GM21381 (cell line): ENCODE data around the gene SLC25A34.
"Not testable (repeated sequence)": the region's sequence is repeated elsewhere in the genome, so short reads cannot be mapped to it uniquely, and the experiment has no call there.

Source experiments
- ATAC-seq: cut with Tn5 transposase; IDR thresholded peaks from one replicate; pipeline ENCODE4 v1.9.1; 2021; ENCODE audit warnings: mild to moderate bottlenecking, moderate library complexity; ENCODE audit not compliant: unreplicated experiment

SLC25A34 gene

DNA sequence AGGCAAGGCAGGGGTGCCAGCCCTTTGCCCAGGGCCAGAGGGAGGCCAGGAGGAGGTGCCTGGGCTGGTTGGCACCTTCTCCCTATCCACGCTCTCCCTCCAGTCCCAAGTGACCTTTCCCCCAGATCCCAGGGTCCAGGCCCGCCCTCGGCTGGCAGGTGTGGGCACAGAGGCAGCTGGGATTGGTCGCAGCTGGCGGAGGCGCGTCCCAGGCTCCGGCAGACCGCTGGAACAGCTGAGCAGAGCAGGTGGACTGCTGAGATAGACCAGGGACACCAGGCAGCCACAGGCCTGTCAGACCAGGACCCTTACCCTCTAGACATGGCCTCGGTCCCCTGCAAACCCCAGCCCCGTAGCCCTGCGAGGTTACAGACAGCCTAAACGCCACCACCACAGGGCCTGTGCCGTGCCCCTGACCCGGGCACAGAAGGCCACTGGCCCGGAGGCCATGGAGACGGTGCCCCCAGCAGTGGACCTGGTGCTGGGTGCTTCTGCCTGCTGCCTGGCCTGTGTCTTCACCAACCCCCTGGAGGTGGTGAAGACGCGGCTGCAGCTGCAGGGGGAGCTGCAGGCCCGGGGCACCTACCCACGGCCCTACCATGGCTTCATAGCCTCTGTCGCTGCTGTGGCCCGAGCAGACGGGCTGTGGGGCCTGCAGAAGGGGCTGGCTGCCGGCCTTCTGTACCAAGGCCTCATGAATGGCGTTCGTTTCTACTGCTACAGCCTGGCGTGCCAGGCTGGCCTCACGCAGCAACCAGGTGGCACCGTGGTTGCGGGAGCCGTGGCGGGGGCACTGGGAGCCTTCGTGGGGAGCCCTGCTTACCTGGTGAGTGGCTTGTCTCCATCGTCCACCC lies at the start of gene SLC25A34:
Gene SLC25A34, plus strand, starts transcription at position 221 of the 854 bp plus-strand sequence. Its CDS starts 228 bp downstream, at position 449.
- no peak for ATAC-seq

DNA sequence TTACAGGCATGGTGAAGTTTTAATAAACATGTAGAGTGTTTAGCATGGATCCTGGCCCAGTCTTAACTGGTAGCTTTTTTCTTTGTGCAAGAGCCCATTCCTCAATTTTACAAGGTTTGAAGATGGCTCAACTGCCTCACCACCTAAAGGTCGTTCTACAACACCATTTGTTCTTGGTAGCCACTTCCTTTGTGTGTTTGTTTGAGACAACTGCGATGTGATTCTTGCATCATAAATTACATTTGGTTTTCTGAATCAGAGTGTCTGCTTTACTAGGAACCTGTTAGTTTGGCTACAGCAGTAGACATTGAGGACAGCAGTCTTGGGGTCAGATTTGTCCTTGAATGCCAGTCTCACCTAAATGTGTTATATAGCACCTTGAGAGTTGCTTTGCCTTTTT lies 48.6 kb upstream of the SLC25A34 start:
- ATAC-seq: no peak

DNA sequence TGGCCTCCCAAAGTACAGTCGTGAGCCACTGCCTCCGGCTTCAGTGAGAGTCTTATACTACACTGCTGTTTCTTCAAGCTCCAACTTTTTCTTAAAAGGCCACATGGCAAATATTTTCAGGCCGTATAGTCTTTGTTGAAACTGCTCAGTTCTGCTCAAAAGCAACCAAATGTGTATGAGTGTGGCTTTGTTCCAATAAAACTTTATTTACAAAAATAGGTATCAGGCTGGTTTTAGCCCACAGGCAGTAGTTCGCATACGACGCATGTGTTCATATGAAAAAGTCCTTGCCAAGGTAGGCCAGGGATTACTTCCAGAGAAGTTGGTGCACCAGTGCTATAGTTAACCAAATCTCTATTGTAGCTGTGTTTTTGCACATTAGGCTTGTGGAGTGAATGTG lies 45.7 kb upstream of the SLC25A34 start:
- no peak for ATAC-seq

DNA sequence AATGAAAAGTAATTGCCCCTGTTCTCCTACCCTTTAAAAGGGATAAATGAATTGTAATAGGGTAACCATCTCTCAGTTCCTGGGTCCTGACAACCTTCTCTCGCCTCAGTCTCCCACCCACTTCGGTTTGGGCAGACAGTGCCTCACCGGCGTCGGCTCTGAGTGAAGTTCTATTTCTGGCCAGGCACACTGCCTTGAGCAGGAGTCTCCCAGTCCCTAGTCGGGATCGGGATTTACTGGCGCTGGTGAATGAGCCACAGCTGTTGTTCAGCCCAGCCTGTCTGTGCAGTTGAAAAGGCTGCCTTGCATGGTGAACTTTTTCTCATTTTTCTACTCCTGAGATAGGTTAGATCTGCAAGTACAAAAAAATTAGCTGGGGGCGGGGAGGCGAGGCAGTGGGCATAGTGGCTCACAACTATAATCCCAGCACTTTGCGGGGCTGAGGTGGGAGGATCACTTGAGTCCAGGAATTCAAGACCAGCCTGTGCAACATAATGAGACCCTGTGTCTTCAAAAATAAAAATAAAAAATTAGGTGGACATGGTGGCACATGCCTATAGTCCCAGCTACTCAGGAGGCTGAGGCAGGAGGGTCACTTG lies 44.5 kb upstream of the SLC25A34 start:
- ATAC-seq: no peak

DNA sequence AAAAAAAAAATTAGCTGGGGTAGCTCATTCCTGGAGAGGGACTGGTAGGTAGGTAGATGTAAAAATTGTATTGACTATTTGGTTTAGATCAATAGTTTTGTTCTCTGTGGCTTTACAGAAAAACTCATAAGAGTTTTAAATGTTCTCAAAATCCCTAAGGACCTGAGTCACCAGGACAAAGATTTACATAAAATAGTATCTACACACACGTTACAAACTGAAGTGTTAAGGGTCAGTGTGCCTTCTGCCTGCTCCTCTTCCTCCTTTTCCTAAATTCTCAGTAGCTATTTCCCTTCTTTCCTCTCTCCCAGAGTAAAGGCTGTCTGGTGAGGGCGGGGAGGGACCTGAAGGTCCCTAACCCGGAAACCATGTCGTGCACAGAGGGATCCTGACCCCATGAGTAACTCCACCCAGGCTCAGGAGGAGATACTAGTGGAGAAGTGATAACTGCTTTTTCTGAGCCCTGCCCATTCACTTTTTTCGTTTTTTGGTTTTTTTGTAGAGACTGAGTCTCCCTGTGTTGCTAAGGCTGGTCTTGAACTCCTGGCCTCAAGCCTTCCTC lies 43.9 kb upstream of the SLC25A34 start:
- ATAC-seq: no peak

DNA sequence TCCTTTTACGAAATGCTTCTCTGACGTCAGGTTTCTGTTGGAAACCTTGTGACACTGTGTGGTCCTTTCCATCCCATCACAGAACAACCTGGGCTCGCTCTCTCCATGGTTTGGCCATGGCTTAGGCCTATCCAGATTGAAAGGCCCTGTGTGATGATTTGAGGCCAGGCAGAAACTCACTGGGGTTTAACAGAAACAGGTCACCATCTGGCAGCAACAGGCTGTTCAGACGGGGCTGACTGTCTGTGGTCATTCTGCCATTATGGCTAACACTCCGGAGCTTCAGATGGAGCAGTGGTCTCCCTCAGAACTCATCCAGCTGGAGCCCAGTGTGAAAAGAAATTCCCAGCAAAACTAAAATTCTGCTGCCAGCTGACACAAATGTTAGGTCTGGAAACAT lies 42.7 kb upstream of the SLC25A34 start:
- no peak for ATAC-seq

DNA sequence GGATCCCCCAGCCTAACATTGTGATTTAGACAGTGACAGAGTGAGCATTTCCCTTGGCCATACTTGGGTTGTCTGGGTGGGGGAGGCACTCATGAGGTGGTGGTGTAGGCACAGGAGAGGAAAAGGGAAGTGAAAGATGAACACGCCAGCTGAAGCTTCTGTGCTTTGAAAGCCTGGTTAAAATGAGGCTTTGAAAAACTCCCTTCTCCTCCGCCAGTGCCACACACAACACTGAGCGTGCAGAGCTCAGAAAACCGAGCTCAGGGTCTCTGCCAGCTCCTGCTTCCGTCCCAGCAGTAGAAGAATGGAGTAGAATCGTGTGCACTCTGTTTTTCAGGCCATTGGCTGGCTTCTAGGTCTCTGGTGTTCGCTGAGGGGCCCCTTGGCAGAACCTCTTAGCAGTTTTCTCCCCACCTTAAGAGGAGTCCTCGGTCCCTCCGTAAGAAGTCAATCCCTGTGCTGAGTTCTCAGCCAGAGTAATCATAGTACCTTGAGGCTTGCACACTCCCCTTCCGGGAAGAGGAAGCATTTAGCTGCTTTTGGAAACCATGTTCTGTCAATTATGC lies 39.0 kb upstream of the SLC25A34 start:
- ATAC-seq: peak; percentile 89

DNA sequence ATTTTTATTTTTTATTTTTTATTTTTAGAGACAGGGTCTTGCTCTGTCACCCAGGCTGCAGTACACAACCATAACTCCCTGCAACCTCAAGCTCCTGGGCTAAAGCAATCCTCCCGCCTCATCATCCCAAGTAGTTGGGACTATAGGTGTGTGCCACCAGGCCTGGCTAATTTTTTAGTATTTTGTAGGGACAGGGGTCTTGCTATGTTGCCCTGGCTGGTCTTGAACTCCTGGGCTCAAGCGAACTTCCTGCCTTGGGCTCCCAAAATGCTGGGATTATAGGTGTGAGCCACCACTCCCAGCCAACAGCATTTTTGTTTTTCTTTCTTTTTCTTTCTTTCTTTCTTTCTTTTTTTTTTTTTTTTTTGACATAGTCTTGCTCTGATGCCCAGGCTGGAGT lies 37.9 kb upstream of the SLC25A34 start:
- ATAC-seq: no peak

DNA sequence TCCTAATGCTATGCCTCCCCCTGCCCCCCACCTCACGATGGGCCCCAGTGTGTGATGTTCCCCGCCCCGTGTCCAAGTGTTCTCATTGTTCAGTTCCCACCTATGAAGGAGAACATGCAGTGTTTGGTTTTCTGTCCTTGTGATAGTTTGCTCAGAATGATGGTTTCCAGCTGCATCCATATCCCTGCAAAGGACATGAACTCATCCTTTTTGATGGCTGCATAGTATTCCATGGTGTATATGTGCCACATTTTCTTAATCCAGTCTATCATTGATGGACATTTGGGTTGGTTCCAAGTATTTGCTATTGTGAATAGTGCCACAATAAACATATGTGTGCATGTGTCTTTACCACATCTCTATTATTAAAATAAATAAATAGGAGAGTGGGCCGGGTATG lies 36.7 kb upstream of the SLC25A34 start:
- ATAC-seq: not testable (repeated sequence)

DNA sequence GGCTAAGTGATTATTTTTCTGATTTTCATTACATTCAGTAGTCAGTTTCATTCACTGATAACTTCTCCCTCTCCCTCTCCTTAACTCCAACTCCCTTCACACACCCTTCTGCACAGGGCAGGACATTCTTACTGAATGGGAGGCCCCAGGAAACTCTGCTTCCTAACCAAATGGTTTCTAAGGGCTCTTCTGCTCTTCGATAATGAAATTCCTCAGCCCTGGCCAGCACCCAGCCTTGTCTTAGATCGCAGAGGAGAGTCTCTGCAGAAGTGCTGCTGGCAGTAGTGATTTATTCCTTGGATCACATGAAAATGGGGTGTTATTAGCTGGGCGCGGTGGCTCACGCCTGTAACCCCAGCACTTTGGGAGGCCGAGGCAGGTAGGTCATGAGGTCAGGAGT lies 35.5 kb upstream of the SLC25A34 start:
- no peak for ATAC-seq

DNA sequence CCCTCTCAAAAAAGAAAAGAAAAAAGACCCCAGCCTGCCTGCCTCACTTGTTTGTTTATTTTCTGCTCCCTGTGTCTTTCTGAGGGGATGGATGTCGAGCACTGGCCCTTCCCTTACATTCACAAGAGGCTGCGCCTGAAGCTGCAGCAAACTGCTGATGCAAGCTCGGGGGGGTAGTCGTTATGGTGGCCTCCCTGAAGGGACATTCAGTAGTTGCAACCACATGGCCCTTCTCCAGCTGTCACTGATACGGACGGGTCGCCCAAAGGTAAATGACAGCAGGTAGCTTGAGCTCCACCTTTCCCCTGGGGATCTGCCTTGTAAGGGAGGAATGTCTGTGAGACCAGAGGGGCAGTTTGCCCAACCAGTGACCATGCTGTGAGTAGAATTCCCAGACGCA lies 34.3 kb upstream of the SLC25A34 start:
- no peak for ATAC-seq

DNA sequence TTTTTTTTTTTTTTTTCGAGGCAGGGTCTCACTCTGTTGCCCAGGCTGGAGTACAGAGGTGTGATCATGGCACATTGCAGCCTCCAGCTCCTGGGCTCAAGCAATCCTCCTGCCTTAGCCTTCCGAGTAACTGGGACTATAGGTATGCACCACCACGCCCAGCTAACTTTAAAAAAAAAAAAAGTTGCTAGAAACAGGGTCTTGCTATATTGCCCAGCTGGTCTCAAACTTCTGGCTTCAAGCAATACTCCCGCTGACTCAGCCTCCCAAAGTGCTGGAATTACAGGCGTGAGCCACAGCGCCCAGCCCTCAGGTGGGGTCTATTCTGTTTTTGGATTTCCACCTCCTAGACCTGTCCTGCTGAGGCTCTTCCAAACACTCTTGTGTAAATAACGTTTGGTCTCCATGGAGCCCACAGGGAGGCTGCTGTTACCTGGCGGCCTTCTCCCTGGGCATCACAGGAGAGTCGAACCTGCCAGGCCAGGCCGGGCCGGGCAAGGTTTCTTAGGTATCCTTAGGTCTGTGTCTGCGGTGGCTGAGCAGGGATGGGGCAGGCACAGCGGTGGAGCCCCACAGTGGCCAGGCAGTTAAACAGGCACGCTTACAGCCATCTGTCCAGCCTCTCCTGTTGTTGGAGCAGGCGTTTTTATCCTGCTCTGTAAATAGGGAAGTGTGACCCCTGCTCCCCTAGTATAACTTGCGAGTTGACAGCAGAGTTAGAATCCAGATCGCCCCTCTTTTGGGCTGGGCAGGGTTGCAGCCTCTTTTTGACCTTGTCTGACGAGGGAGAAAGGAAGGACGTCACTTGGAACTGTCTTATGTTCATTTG lies 33.1 kb upstream of the SLC25A34 start:
- ATAC-seq: no peak

DNA sequence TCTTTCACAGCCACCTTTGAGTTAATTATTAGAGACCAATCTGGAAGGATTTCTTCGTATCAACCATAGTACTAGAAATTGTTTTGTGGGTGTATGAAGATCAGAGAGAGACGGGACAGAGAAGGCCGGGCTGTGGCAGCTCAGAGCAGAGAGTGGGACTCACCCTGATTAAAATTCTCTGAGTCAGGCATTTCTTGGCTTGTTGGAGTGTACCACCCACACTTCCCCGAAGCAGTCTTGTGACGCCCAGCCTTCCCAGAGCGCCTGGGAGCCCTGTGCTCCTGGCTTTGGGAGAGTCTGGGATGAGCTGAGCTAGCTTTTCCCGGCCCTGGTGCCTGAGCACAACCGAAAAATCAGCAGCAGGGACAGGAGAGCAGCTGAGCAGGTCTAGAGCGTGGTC lies 32.5 kb upstream of the SLC25A34 start:
- no peak for ATAC-seq

DNA sequence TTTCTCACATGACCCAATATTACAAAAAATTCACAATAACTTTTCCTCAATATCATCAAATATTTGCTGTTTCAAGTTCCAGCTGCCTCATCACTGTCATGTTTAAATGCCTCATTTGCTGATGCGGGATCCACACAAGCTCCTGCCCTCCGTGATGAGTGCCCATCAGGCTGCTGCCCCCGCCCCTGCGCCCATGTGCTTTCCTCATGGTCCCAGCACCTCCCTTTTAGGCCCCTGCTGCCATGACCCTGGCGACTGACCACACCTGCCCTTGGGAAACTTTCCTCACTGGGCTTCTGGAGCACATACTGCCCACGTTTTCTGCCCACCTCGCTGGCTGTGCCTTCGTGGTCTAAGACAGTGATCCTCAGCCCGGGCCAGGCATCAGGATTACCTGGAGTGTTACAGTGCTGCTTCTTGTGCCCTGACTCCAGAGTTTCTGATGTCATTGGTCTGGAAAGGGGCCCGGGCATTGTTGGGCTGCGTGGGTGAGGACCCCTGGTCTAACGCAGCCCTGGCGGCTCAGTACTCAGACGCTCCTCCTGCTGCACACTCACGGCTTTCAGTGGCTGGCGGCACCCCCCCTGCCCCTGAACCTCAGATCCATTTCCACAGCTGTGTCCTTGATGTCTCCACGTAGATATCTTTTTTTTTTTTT lies 31.4 kb upstream of the SLC25A34 start:
- ATAC-seq: no peak

DNA sequence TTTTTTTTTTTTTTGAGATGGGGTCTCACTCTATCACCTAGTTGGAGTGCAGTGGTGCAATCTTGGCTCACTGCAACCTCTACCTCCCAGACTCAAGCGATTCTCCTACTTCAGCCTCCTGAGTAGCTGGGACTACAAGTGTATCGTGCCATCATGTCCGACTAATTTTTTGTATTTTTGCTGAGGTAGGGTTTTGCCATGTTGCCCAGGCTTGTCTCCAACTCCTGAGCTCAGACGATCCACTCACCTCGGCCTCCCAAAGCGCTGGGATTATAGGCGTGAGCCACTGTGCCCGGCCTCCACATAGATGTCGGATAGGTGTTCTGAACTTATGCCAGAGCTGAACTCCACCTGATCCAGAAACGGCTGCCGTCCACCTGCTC lies 30.9 kb upstream of the SLC25A34 start:
- ATAC-seq: no peak

DNA sequence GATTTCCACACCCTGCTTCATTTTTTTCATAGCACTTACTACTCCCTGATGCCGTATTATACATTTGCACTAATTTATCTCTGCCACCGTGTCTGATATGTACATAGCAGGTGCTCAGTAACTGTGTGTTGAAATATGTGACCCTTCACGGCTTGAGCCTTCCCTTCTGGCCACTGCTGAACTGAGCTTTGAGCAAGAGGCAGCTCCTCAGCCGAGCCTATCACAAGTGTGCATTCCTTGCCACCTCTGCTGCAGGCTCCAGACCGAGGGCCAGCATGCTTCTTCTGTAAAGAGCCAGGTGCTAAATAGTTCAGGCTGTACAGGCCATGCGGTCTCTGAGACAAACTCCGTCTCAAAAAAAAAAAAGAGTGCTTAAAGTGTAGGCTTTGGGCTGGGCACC lies 29.3 kb upstream of the SLC25A34 start:
- no peak for ATAC-seq

DNA sequence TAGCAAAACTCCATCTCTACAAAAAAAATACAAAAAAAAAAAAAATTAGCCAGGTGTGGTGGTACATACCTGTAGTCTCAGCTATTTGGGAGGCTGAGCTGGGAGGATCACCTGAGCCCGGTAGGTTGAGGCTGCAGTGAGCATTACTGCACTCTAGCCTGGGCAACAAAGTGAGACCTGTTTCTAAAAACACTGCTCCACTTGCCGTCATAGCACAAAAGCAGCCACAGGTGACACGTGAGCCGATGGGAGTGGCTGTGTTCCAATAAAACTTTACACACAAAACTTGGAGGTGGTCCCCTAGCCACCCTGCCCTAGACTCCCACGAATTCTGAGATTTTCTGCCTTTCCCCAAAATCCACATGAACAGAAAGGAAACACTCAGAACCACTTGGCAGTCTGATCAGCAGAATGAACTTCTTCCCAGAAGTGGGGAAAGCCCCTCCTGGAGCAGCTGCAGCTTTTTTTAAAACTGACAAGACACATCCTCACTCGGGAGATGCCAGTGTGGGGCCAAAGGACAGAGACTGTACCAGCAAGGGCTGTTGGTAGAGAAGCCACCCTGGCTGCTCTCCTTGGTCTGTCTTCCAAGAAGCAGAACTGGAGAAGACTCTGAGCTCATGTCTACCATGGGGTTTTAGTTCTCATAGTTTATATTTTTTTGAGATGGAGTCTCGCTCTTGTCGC lies 28.7 kb upstream of the SLC25A34 start:
- no peak for ATAC-seq

DNA sequence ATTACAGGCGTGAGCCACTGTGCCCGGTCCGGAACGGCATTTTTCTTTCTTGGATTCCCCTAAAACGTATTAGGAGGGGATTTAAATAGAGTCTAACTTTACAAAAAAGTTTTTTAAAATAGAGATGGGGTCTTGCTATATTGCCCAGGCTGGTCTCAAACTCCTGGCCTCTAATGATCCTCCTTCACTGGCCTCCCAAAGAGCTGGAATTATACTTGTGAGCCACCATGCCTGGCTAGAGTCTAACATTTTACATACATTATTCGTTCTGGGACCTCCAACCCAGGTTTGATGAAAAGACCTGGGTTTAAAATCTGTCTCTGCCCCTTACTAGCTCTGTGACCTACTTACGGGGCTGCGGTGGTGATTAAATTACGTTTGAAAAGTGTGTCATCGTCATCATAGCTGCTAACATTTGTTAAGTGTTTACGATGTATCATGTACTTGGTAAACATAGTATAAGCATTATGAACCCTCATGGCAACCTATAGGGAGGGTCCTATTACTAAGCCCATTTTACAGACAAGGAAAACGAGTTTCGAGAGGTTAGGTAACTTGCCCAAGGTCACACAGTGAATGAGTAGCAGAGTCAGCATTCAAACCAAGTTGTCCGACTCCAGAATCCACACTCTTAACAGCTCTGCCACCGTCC lies 27.4 kb upstream of the SLC25A34 start:
- no peak for ATAC-seq

DNA sequence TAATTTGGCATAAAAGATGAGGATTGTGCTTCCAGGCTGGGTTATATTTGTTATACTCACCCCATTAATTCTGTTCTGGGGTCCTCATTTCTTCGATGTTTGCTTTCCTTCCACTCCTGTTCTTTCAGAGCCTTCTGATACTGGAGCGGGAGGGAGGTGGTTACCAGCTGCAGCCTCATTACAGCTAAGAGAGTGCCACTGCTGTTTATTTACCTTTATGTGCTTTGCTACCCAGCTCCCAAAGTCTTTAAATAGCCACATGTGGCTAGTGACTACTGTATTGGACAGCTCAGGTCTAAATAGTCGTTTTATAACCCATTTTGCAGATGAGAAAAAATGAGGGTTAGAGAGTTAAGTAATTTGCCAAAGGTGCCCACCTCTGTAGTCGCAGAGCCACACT lies 26.8 kb upstream of the SLC25A34 start:
- ATAC-seq: no peak
